Panc1 (cell line): ENCODE data around the gene LRIF1. TPM values are rescaled to one million over a fixed set of nuclear protein-coding genes. Genes with fewer than 3 reads are reported as not detected.

Experiments used
- ATAC-seq: fragments of 200-7000 bp; cut with Tn5 transposase; 2 replicates; pipeline ENCODE4 v1.9.1; 2020; ENCODE audit warnings: mild to moderate bottlenecking, moderate library complexity
- BruUV-seq: library from RNA; stranded (reverse); fragments of 400-500 nt; replicated peaks from 2 replicates; lab custom pipeline; 2021; lab: Mats Ljungman, UMichigan
- CTCF ChIA-PET: fragments of 300-600 bp; sonication (Branson Sonifier 250); formaldehyde crosslinking; loops from one replicate; lab custom pipeline; 2022; ENCODE audit warnings: antibody characterized with exemption; lab: Charles Lee
- POLR2A ChIA-PET: fragments of 300-600 bp; sonication (Branson Sonifier 250); formaldehyde crosslinking; loops from one replicate; lab custom pipeline; 2022; ENCODE audit warnings: antibody characterized with exemption; lab: Charles Lee
- DNase-seq: peaks from one replicate; pipeline ENCODE4 v3.0.0-alpha.2; 2010; ENCODE audit warnings: low read depth, low spot score
- H3K27ac ChIP-seq: 2 replicates; pipeline ENCODE4 v1.5.1; 2011; ENCODE audit warnings: mild to moderate bottlenecking, low read length, inconsistent platforms
- H3K27me3 ChIP-seq: fragments of 200-500 bp; sonication (Bioruptor generic); 2 replicates; pipeline ENCODE4 v1.6.0; 2014; ENCODE audit warnings: low read length, inconsistent platforms; ENCODE audit not compliant: control insufficient read depth, insufficient read depth
- H3K36me3 ChIP-seq: fragments of 200-500 bp; sonication (Bioruptor generic); 2 replicates; pipeline ENCODE4 v1.5.1; 2014; ENCODE audit warnings: inconsistent platforms, mild to moderate bottlenecking, low read length, moderate library complexity; ENCODE audit not compliant: control insufficient read depth, insufficient read depth
- H3K4me1 ChIP-seq: 2 replicates; pipeline ENCODE4 v1.5.1; 2011; ENCODE audit warnings: inconsistent platforms, mild to moderate bottlenecking, low read length, moderate library complexity; ENCODE audit not compliant: control insufficient read depth, insufficient read depth
- H3K4me3 ChIP-seq, 2 experiments: 2 replicates each; pipeline ENCODE4 v1.5.1; 2011 to 2012; ENCODE audit warnings: low read depth in 2 of 2, low read length in 2 of 2, mild to moderate bottlenecking in 2 of 2, inconsistent platforms in 1 of 2, moderate library complexity in 1 of 2
- H3K9me3 ChIP-seq: fragments of 200-500 bp; sonication (Bioruptor generic); 2 replicates; pipeline ENCODE4 v1.5.1; 2014; ENCODE audit warnings: low read depth, mild to moderate bottlenecking, inconsistent platforms, low read length, moderate library complexity; ENCODE audit not compliant: control insufficient read depth, insufficient read depth
- POLR2AphosphoS5 ChIP-seq: IDR thresholded peaks from 2 replicates; pipeline ENCODE4 v1.6.1; 2012; ENCODE audit warnings: mild to moderate bottlenecking, low read depth, low read length, moderate library complexity
- SIN3A ChIP-seq: IDR thresholded peaks from 2 replicates; pipeline ENCODE4 v1.6.1; 2012; ENCODE audit warnings: low read depth, mild to moderate bottlenecking, low read length, moderate library complexity, borderline replicate concordance; ENCODE audit not compliant: insufficient read depth
- TCF7L2 ChIP-seq: IDR thresholded peaks from 2 replicates; pipeline ENCODE4 v1.6.1; 2011; ENCODE audit warnings: mild to moderate bottlenecking, low read depth, low read length, inconsistent platforms
- in situ Hi-C: cut with HindIII; loops from 2 replicates; pipeline ENCODE4 v1.10.0; 2016; ENCODE audit warnings: low sequenced_read_pairs, low pct_unique_long_range_greater_than_20kb
- intact Hi-C: fragments of 100-400 bp; cut with micrococcal nuclease; formaldehyde crosslinking; loops from one replicate; pipeline ENCODE4 v1.10.0; 2022; ENCODE audit not compliant: unreplicated experiment
- total RNA-seq: library from RNA; stranded (reverse); gene quantifications from one replicate; pipeline ENCODE4 v1.2.1, GENCODE V29; 2021; ENCODE audit not compliant: unreplicated experiment
- TF ChIP-seq, protein P1 (sequence below), 2 experiments: IDR thresholded peaks; 2 replicates each; pipeline ENCODE4 v1.6.1; 2011 to 2012; ENCODE audit warnings: low read depth in 2 of 2, control low read depth in 1 of 2, low read length in 1 of 2, mild to moderate bottlenecking in 1 of 2, moderate library complexity in 1 of 2; ENCODE audit not compliant: insufficient read depth in 1 of 2
- TF ChIP-seq, protein P2 (sequence below): fragments of 450-650 bp; IDR thresholded peaks from 2 replicates; pipeline ENCODE4 v1.5.1; 2017; ENCODE audit warnings: mild to moderate bottlenecking

The LRIF1 gene
- total RNA-seq, 1 experiment from 2014 or later: 34.1 TPM

DNA sequence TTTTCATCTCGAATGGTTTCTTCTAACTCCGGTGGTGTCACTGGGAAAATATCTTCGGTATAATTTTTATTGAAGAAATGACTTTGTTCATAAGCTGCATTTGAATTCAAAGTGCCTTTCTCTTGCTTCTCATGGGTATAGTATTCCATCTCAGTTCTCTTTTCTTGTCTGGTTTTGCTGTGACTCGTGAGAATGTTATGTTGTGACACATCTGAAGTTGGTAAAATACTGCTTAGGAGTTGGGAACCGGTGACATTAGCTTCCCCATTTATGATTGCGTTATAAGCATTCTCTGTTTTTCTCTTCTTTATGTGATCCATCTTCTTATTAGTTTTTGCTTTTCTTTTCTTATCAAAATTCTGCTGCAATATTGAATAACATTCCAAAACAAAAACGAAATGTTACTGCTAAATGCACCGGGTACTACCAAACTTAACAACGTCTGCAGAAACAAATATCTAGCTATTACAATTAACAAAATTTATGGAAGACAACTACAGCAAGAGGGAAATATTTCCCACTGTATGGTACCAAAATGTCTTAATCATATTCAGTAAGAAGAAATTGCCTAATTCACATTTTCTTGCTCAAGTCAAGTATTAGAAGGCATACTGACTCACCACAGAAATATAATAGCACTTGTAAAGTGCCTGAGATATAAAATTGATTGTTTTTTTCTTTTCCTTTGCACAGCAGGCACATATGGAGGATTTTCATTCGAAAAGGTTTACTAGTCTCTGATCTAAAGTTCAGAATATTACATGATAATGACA is 15.5 kb downstream of the LRIF1 start:
- no peaks in the 10 kb centered on the region for H3K9me3 ChIP-seq
- H3K27ac ChIP-seq: no peak overlapping the region
- BruUV-seq: no TSS peak
- POLR2A ChIA-PET: no interaction called here
- H3K36me3 ChIP-seq: peaks cover 28% of the 10 kb centered on the region
- peak; percentile 7 for DNase-seq
- H3K4me3 ChIP-seq: no peak overlapping the region
- TF ChIP-seq TCF7L2: no peak
- no peak for TF ChIP-seq POLR2AphosphoS5
- TF ChIP-seq SIN3A: no peak
- TF ChIP-seq, protein P1, sequence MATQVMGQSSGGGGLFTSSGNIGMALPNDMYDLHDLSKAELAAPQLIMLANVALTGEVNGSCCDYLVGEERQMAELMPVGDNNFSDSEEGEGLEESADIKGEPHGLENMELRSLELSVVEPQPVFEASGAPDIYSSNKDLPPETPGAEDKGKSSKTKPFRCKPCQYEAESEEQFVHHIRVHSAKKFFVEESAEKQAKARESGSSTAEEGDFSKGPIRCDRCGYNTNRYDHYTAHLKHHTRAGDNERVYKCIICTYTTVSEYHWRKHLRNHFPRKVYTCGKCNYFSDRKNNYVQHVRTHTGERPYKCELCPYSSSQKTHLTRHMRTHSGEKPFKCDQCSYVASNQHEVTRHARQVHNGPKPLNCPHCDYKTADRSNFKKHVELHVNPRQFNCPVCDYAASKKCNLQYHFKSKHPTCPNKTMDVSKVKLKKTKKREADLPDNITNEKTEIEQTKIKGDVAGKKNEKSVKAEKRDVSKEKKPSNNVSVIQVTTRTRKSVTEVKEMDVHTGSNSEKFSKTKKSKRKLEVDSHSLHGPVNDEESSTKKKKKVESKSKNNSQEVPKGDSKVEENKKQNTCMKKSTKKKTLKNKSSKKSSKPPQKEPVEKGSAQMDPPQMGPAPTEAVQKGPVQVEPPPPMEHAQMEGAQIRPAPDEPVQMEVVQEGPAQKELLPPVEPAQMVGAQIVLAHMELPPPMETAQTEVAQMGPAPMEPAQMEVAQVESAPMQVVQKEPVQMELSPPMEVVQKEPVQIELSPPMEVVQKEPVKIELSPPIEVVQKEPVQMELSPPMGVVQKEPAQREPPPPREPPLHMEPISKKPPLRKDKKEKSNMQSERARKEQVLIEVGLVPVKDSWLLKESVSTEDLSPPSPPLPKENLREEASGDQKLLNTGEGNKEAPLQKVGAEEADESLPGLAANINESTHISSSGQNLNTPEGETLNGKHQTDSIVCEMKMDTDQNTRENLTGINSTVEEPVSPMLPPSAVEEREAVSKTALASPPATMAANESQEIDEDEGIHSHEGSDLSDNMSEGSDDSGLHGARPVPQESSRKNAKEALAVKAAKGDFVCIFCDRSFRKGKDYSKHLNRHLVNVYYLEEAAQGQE (IDR thresholded peaks at IDR 0.05; ENCODE audit: insufficient read depth in 1 of 2, low read depth in 2 of 2, low read length in 1 of 2): no peak
- TF ChIP-seq, protein P2, sequence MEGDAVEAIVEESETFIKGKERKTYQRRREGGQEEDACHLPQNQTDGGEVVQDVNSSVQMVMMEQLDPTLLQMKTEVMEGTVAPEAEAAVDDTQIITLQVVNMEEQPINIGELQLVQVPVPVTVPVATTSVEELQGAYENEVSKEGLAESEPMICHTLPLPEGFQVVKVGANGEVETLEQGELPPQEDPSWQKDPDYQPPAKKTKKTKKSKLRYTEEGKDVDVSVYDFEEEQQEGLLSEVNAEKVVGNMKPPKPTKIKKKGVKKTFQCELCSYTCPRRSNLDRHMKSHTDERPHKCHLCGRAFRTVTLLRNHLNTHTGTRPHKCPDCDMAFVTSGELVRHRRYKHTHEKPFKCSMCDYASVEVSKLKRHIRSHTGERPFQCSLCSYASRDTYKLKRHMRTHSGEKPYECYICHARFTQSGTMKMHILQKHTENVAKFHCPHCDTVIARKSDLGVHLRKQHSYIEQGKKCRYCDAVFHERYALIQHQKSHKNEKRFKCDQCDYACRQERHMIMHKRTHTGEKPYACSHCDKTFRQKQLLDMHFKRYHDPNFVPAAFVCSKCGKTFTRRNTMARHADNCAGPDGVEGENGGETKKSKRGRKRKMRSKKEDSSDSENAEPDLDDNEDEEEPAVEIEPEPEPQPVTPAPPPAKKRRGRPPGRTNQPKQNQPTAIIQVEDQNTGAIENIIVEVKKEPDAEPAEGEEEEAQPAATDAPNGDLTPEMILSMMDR: no peak
- no peaks in the 10 kb centered on the region for H3K27me3 ChIP-seq
- in situ Hi-C loops: no loop called here
- CTCF ChIA-PET: no interaction called here
- ATAC-seq: no peak
- intact Hi-C loops: no loop called here
- H3K4me1 ChIP-seq: no peaks in the 10 kb centered on the region

DNA sequence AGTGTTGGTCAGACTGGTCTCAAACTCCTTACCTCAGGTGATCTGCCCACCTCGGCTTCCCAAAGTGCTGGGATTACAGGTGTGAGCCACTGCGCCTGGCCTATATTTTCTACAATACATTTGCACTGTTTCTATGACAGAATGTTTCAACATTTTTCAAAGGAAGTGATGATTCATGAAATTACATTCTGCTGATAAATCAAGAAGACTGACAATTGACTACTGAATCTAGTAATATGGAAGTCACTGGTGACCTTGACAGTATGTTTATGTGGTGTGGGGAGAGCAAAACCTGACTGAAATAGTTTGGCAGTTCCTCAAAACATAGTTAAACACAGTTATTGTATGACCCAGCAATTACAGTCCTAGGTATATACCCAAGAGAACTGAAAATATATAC is 18.1 kb downstream of the LRIF1 start:
- no peak for TF ChIP-seq TCF7L2
- no peak for TF ChIP-seq SIN3A
- TF ChIP-seq, protein P1 (IDR thresholded peaks at IDR 0.05; ENCODE audit: insufficient read depth in 1 of 2, low read depth in 2 of 2, low read length in 1 of 2): no peak
- CTCF ChIA-PET: no interaction called here
- ATAC-seq: no peak

More for the DNA sequence above, 18.1 kb downstream of the LRIF1 start:
- no peak overlapping the region for H3K4me3 ChIP-seq
- no peak overlapping the region for H3K27ac ChIP-seq
- in situ Hi-C loops (no loop called here), intact Hi-C loops (no loop called here)
- POLR2A ChIA-PET: no interaction called here
- no peaks in the 10 kb centered on the region for H3K4me1 ChIP-seq
- peaks cover 21% of the 10 kb centered on the region for H3K36me3 ChIP-seq
- H3K9me3 ChIP-seq: no peaks in the 10 kb centered on the region
- BruUV-seq: no TSS peak
- DNase-seq: no peak
- no peaks in the 10 kb centered on the region for H3K27me3 ChIP-seq
